ENCODE measurements around the gene ASB16. TPM values are rescaled to one million over a fixed set of nuclear protein-coding genes. Genes with fewer than 3 reads are reported as not detected.

ASB16 gene
- total and polyA plus RNA-seq, 4 donors = 0.02 to 0.37 (median 0.08) TPM; not detected in 1

DNA sequence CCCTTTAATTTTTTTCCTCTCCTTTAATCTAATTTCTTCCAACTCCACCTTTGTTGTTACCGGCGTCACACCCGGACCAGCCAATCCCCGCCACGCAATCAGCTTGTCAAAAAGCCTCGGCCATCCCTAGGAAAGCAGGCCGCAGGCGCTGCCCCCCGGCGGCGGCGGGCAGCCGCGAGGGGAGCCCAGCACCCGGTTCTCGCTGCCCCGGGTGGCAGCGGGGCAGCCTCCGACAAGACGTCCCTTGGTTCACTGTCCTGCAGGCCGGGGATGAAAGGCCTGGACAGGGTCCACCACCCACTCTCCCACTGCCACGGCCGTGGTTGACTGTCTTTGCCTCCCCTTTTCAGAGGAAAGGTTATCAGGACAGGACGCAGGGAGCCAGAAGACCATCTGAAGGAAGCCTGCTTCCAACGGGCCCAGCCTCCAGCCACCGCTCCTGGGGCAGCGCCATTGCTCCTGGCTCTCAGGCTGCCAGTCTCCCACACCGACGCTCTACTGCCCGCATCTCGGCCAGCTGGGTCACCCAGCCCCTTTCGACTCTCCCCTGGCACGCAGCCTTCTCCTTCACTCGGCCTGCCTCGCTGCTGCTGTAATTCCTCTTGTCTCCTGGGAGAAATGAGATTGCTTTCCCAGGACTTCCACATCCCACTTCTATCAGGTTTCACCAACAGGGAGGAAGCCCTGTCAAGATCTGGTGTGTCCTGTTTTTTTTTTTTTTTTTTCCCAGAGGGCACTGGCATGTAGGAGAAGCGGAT is 51.8 kb downstream of the ASB16 start:
- DNase-seq (ENCODE audit: low spot score) = peak; percentile 84
- Histone ChIP-seq H3K27me3 (ENCODE audit: control insufficient read depth in 4 of 4, insufficient read depth in 4 of 4, low read length in 3 of 4) (no peaks in the 10 kb centered on the region), H3K4me1 (ENCODE audit: control insufficient read depth in 4 of 4, insufficient read depth in 4 of 4, low read length in 3 of 4) (peaks cover 17 to 40% (median 34%) of the 10 kb centered on the region in 4 donors), H3K9ac (ENCODE audit: low read depth in 1 of 2, low read length in 2 of 2) (peak overlapping the region; percentile 66 to 71), H3K9me3 (ENCODE audit: control insufficient read depth in 4 of 4, low read length in 3 of 4) (no peaks in the 10 kb centered on the region), H3K27ac (ENCODE audit: low read depth in 1 of 2, low read length in 2 of 2) (peak overlapping the region; percentile 90 to 92), H3K4me3 (ENCODE audit: low read depth in 1 of 3, low read length in 3 of 3) (peak overlapping the region; percentile 18 to 93 (median 76)), H3K36me3 (ENCODE audit: control insufficient read depth in 4 of 4, insufficient read depth in 3 of 4, low read depth in 1 of 4, low read length in 3 of 4) (no peaks in the 10 kb centered on the region)
- no peak for TF ChIP-seq GABPA (IDR thresholded peaks at IDR 0.05 in 1 of 2, conservative IDR thresholded peaks at IDR 0.05 in 1 of 2)
- no peak for TF ChIP-seq YY1 (IDR thresholded peaks at IDR 0.05)
- TF ChIP-seq, protein P1, sequence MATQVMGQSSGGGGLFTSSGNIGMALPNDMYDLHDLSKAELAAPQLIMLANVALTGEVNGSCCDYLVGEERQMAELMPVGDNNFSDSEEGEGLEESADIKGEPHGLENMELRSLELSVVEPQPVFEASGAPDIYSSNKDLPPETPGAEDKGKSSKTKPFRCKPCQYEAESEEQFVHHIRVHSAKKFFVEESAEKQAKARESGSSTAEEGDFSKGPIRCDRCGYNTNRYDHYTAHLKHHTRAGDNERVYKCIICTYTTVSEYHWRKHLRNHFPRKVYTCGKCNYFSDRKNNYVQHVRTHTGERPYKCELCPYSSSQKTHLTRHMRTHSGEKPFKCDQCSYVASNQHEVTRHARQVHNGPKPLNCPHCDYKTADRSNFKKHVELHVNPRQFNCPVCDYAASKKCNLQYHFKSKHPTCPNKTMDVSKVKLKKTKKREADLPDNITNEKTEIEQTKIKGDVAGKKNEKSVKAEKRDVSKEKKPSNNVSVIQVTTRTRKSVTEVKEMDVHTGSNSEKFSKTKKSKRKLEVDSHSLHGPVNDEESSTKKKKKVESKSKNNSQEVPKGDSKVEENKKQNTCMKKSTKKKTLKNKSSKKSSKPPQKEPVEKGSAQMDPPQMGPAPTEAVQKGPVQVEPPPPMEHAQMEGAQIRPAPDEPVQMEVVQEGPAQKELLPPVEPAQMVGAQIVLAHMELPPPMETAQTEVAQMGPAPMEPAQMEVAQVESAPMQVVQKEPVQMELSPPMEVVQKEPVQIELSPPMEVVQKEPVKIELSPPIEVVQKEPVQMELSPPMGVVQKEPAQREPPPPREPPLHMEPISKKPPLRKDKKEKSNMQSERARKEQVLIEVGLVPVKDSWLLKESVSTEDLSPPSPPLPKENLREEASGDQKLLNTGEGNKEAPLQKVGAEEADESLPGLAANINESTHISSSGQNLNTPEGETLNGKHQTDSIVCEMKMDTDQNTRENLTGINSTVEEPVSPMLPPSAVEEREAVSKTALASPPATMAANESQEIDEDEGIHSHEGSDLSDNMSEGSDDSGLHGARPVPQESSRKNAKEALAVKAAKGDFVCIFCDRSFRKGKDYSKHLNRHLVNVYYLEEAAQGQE (IDR thresholded peaks at IDR 0.05) = no peak
- TF ChIP-seq HNF4A (conservative IDR thresholded peaks at IDR 0.05) = no peak
- peak in 1 of 2 donors; percentile 14 for TF ChIP-seq RAD21 (IDR thresholded peaks at IDR 0.05)
- TF ChIP-seq, protein P2, sequence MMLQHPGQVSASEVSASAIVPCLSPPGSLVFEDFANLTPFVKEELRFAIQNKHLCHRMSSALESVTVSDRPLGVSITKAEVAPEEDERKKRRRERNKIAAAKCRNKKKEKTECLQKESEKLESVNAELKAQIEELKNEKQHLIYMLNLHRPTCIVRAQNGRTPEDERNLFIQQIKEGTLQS (IDR thresholded peaks at IDR 0.05) = no peak
- TF ChIP-seq, protein P3, sequence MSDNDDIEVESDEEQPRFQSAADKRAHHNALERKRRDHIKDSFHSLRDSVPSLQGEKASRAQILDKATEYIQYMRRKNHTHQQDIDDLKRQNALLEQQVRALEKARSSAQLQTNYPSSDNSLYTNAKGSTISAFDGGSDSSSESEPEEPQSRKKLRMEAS (IDR thresholded peaks at IDR 0.05) = no peak
- TF ChIP-seq, protein P4, sequence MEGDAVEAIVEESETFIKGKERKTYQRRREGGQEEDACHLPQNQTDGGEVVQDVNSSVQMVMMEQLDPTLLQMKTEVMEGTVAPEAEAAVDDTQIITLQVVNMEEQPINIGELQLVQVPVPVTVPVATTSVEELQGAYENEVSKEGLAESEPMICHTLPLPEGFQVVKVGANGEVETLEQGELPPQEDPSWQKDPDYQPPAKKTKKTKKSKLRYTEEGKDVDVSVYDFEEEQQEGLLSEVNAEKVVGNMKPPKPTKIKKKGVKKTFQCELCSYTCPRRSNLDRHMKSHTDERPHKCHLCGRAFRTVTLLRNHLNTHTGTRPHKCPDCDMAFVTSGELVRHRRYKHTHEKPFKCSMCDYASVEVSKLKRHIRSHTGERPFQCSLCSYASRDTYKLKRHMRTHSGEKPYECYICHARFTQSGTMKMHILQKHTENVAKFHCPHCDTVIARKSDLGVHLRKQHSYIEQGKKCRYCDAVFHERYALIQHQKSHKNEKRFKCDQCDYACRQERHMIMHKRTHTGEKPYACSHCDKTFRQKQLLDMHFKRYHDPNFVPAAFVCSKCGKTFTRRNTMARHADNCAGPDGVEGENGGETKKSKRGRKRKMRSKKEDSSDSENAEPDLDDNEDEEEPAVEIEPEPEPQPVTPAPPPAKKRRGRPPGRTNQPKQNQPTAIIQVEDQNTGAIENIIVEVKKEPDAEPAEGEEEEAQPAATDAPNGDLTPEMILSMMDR (IDR thresholded peaks at IDR 0.05; ENCODE audit: low read depth, low read length, missing input control) = no peak
- WGBS = 4% methylated on average over 36 of the region's 36 CpGs

DNA sequence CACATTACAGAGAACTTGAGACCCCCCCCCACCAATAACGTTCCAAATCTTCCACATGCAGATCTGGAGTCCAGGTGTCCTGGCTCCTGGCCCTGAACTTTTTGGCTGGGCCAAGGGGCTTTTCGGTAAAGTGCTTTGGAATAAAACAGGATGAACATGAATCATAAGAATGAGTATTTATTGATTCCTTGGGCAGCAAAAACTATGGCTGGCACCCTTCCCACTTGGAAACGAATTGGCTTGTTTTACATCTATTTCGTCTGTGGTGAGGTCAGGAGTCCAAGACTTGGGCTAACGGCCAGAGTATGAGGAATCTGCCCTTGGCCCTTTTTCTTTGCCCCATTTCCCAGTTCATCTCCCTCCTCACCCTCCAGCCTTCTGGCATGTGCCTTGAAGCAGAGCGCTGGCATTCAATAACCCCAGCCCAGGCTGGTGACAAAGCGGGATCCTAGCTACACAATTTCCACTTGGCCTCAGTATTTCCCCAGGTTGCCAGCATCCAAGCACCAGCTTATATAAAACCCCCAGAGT is 53.1 kb downstream of the ASB16 start:
- H3K4me1 ChIP-seq (ENCODE audit: control insufficient read depth in 4 of 4, insufficient read depth in 4 of 4, low read length in 3 of 4) = peaks cover 13 to 30% (median 24%) of the 10 kb centered on the region in 4 donors
- H3K27me3 ChIP-seq (ENCODE audit: control insufficient read depth in 4 of 4, insufficient read depth in 4 of 4, low read length in 3 of 4) = no peaks in the 10 kb centered on the region
- H3K4me3 ChIP-seq (ENCODE audit: low read depth in 1 of 3, low read length in 3 of 3) = no peak overlapping the region
- H3K9me3 ChIP-seq (ENCODE audit: control insufficient read depth in 4 of 4, low read length in 3 of 4) = no peaks in the 10 kb centered on the region
- H3K9ac ChIP-seq (ENCODE audit: low read depth in 1 of 2, low read length in 2 of 2) = no peak overlapping the region
- no peak for DNase-seq (ENCODE audit: low spot score)
- peak overlapping the region in 1 of 2 donors; percentile 21 for H3K27ac ChIP-seq (ENCODE audit: low read depth in 1 of 2, low read length in 2 of 2)
- WGBS = 18% methylated on average over 7 of the region's 7 CpGs
- H3K36me3 ChIP-seq (ENCODE audit: control insufficient read depth in 4 of 4, insufficient read depth in 3 of 4, low read depth in 1 of 4, low read length in 3 of 4) = no peaks in the 10 kb centered on the region
- TF ChIP-seq FOXA1 (IDR thresholded peaks at IDR 0.05) (no peak), HNF4A (conservative IDR thresholded peaks at IDR 0.05) (peak; percentile 72 to 86), JUND (IDR thresholded peaks at IDR 0.05) (no peak), HNF4G (IDR thresholded peaks at IDR 0.05) (peak; percentile 49), SP1 (IDR thresholded peaks at IDR 0.05) (peak; percentile 59), NR2F2 (IDR thresholded peaks at IDR 0.05) (peak; percentile 60), TAF1 (conservative IDR thresholded peaks at IDR 0.05) (no peak), EGR1 (IDR thresholded peaks at IDR 0.05; ENCODE audit: low read depth in 2 of 2) (no peak), YY1 (IDR thresholded peaks at IDR 0.05) (no peak), FOXA2 (IDR thresholded peaks at IDR 0.05) (no peak), RAD21 (IDR thresholded peaks at IDR 0.05) (peak in 1 of 2 donors; percentile 21), RXRA (IDR thresholded peaks at IDR 0.05) (peak; percentile 48 to 58), GABPA (IDR thresholded peaks at IDR 0.05 in 1 of 2, conservative IDR thresholded peaks at IDR 0.05 in 1 of 2) (no peak)
- TF ChIP-seq, protein P2 (IDR thresholded peaks at IDR 0.05) = no peak
- TF ChIP-seq, protein P4 (IDR thresholded peaks at IDR 0.05; ENCODE audit: low read depth, low read length, missing input control) = no peak
- TF ChIP-seq, protein P3 (IDR thresholded peaks at IDR 0.05) = peak; percentile 19
- TF ChIP-seq, protein P5, sequence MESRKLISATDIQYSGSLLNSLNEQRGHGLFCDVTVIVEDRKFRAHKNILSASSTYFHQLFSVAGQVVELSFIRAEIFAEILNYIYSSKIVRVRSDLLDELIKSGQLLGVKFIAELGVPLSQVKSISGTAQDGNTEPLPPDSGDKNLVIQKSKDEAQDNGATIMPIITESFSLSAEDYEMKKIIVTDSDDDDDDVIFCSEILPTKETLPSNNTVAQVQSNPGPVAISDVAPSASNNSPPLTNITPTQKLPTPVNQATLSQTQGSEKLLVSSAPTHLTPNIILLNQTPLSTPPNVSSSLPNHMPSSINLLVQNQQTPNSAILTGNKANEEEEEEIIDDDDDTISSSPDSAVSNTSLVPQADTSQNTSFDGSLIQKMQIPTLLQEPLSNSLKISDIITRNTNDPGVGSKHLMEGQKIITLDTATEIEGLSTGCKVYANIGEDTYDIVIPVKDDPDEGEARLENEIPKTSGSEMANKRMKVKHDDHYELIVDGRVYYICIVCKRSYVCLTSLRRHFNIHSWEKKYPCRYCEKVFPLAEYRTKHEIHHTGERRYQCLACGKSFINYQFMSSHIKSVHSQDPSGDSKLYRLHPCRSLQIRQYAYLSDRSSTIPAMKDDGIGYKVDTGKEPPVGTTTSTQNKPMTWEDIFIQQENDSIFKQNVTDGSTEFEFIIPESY (IDR thresholded peaks at IDR 0.05) = no peak

Data from liver (tissue), 9 donors.